Measurements from ENCODE around the gene PCP4L1.
A peak's percentile ranks its signal among the peaks of the same experiment; 100 is the strongest.

The PCP4L1 gene

DNA sequence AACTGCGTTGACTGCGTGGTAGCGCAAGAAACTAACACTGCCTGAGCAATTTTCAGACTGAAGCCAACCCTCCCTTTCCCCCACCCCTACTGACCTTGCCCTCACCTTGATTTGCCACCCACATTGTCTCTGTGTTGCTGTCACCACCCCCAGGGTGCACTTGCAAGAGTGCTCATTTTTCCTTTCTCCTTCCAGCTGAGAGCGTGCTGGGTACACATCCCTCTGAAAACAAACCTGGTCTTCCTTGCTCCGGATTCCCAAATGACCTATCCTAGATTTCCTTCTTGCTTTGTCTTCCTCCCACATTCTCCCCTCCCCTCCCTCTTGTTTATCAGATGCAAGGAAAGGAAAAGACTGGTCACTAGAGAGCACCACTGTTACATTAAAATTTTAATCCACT is 27.0 kb downstream of the PCP4L1 start:
- TF ChIP-seq KLF10 (tag by site-specific recombination; IDR thresholded peaks at IDR 0.05) (no peak), ZNF707 (tag by site-specific recombination; IDR thresholded peaks at IDR 0.05) (no peak), ZIC2 (tag by site-specific recombination; IDR thresholded peaks at IDR 0.05) (peak; percentile 39; the same call in 1 of the 2 replicates), GLIS1 (tag by site-specific recombination; IDR thresholded peaks at IDR 0.05) (peak; percentile 61), EGR2 (tag by site-specific recombination; IDR thresholded peaks at IDR 0.05; ENCODE audit: low read depth) (peak; percentile 72; the same call in 1 of the 2 replicates), ZNF426 (tag by site-specific recombination; IDR thresholded peaks at IDR 0.05) (no peak), ZNF174 (tag by site-specific recombination; IDR thresholded peaks at IDR 0.05) (no peak), PRDM1 (tag by site-specific recombination; IDR thresholded peaks at IDR 0.05) (no peak), ZFHX2 (tag by site-specific recombination; conservative IDR thresholded peaks at IDR 0.05) (peak; percentile 69), CTCF (tag by site-specific recombination; IDR thresholded peaks at IDR 0.05) (no peak)
- Histone ChIP-seq H3K9me3 (ENCODE audit: control insufficient read depth, insufficient read depth, low read depth, low read length) (no peaks in the 10 kb centered on the region), H3K4me3 (ENCODE audit: low read depth, low read length) (no peak overlapping the region), H3K36me3 (ENCODE audit: control insufficient read depth in 2 of 2, insufficient read depth in 1 of 2, low read length in 2 of 2) (no peaks in the 10 kb centered on the region), H3K4me1 (ENCODE audit: control insufficient read depth, insufficient read depth, low read length) (no peaks in the 10 kb centered on the region), H3K27ac (ENCODE audit: extremely low read depth, low read depth, low read length) (no peak overlapping the region)
- ChIA-PET POLR2A (interaction anchor here (0.7 kb wide), 1 partner anchor 87 kb away, joined by 3 read pairs; the partner anchor contains the start of gene ADAMTS4), CTCF (no interaction called here)

- Histone ChIP-seq H3K9me3 (ENCODE audit: control insufficient read depth, insufficient read depth, low read depth, low read length) (no peaks in the 10 kb centered on the region), H3K4me3 (ENCODE audit: low read depth, low read length) (no peak overlapping the region), H3K27ac (ENCODE audit: extremely low read depth, low read depth, low read length) (no peak overlapping the region), H3K36me3 (ENCODE audit: control insufficient read depth in 2 of 2, insufficient read depth in 1 of 2, low read length in 2 of 2) (no peaks in the 10 kb centered on the region), H3K4me1 (ENCODE audit: control insufficient read depth, insufficient read depth, low read length) (no peaks in the 10 kb centered on the region)
- TF ChIP-seq ZNF248 (tag by site-specific recombination; IDR thresholded peaks at IDR 0.05): no peak
- no peak for TF ChIP-seq ZNF660 (tag by site-specific recombination; IDR thresholded peaks at IDR 0.05)
- no peak for TF ChIP-seq ZNF184 (tag by site-specific recombination; IDR thresholded peaks at IDR 0.05)
- no peak for TF ChIP-seq ZNF792 (tag by site-specific recombination; IDR thresholded peaks at IDR 0.05)
- TF ChIP-seq ZNF426 (tag by site-specific recombination; IDR thresholded peaks at IDR 0.05): no peak
- no peak for TF ChIP-seq ZNF175 (tag by site-specific recombination; IDR thresholded peaks at IDR 0.05)
- no peak for TF ChIP-seq ZNF223 (tag by site-specific recombination; IDR thresholded peaks at IDR 0.05)
- TF ChIP-seq ZNF692 (tag by site-specific recombination; IDR thresholded peaks at IDR 0.05): no peak
- no peak for TF ChIP-seq ZNF280D (tag by site-specific recombination; IDR thresholded peaks at IDR 0.05)
- CTCF ChIA-PET: interaction anchor here (0.5 to 0.9 kb wide), 3 partner anchors 50 to 108 kb away, joined by 3 to 4 read pairs (median 3); partner anchors contain the start of gene NR1I3
- POLR2A ChIA-PET: interaction anchor here (0.6 kb wide), 1 partner anchor 122 kb away, joined by 3 read pairs; no protein-coding TSS in a partner anchor
These were observed 29.0 kb downstream of the PCP4L1 start for GRCh38 chr1:161287482-161288054.

Measured in HEK293 (cell line).